ENCODE measurements around the gene SLC13A3.

The SLC13A3 gene

DNA sequence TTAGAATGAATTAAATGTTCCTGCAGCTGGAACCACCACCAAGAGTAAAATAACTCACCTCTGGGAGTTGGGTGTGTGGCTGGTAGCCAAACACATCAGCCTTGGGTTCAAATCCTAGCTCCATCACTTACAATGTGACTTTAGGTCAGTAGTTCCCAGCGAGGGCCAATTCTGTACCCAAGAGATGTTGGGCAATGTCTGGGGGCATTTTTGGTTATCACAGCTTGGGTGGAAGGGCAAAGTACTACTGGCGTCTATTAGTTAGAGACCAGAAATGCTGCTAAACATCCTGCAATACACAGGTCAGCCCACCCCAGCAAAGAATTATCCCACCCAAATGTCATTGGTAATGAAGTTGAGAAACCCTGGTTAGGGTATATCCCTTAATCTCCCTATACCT, 48.8 kb downstream of the SLC13A3 start:
- DNase-seq, result no peak

- no peak for DNase-seq
These were observed 49.6 kb downstream of the SLC13A3 start for GRCh38 chr20:46601603-46602122.

GRCh38 chr20:46600286-46600752, 50.9 kb downstream of the SLC13A3 start:
- no peak for DNase-seq

DNA sequence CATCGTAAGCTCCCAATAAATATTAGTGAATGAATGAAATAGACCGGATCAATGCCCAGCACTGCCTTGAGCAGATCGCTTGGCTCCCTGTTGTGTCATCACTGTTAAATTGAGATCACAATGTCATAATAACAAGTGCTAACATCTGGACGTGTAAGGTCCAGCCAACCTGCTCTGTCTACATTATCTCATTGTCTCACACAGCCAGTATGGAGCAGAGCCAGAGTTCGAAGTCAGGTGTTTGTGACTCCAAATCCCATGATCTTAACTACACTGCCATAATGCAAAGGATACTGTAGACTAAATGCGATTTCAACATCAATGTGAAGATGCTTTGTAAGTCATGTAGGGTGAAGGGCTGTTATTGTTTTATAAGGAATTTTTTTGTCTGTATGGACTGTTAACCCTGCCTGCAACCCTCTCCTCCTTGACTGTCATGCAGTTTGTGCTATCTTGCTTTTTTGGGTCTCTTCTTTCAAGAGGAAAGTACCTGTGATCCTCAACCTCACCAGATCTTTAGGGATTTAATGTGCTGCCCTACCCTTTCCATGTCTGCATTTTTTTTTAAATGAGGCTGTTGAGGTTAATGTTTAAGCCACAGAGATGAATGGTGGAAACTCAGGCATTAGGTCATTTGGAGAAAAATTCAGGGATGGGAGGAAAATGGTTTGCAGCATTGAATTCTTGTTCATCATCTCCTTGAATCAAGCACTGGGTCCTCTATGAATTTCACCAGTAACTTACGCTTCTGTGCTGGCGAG, 51.9 kb downstream of the SLC13A3 start:
- DNase-seq, result no peak

DNA sequence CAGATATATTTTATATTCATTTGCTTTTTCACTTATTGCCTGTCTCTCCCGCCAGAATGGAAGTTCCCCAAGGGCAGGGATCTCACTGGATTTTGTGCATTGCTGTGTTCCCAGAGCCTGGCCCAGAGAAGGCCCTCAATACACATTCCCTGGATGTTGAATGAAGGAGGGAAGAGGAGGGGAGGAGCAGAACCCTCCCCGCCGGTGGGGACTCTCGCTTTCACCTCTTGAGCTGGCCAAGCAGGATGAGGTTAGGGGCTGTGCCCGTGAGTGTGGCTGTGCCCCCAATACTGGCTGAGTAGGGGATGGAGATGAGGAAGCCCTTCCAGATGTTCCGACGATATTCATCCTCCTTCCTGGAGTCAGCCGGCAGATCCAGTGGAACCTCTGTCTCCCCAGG, 55.3 kb downstream of the SLC13A3 start:
- no peak for DNase-seq

DNA sequence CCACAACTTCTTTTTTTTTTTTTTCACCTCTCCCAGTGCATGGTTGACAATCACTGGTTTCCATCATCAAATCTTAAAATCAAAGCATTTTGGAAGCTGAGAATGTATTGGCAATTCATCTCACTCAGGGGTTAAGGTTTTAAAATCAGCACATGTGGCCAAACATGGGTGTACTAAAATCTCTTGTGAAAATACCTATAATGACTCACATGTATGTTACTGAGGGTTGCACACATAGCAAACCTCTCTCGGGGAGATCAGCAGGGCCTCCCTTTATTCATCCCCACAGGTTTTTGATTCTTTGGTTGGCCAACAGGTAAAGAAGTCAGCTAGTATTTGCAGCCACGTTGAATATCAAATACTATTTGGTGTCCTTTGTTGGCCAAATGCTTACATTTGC, 56.5 kb downstream of the SLC13A3 start:
- no peak for DNase-seq

GRCh38 chr20:46592580-46593362, 58.5 kb downstream of the SLC13A3 start:
- DNase-seq, result peak; percentile 31

DNA sequence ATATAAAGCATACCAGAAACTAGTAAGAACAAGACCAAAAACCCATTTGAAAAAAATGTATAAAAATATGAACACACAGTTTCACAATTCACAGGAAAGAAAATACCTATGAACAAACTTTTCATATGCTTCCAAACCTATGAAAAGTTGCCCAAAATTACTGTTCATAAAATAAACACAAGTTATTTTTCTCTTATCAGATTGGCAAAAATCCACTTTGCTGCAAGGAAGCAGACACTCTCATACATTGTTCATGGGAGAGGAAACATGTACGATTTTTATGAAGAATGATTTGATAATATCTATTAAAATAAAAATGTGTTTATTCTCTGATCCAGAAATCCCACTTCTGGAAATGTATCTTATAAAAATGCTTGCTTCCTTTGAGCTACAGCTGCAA, 60.8 kb downstream of the SLC13A3 start:
- DNase-seq, result peak; percentile 25

DNA sequence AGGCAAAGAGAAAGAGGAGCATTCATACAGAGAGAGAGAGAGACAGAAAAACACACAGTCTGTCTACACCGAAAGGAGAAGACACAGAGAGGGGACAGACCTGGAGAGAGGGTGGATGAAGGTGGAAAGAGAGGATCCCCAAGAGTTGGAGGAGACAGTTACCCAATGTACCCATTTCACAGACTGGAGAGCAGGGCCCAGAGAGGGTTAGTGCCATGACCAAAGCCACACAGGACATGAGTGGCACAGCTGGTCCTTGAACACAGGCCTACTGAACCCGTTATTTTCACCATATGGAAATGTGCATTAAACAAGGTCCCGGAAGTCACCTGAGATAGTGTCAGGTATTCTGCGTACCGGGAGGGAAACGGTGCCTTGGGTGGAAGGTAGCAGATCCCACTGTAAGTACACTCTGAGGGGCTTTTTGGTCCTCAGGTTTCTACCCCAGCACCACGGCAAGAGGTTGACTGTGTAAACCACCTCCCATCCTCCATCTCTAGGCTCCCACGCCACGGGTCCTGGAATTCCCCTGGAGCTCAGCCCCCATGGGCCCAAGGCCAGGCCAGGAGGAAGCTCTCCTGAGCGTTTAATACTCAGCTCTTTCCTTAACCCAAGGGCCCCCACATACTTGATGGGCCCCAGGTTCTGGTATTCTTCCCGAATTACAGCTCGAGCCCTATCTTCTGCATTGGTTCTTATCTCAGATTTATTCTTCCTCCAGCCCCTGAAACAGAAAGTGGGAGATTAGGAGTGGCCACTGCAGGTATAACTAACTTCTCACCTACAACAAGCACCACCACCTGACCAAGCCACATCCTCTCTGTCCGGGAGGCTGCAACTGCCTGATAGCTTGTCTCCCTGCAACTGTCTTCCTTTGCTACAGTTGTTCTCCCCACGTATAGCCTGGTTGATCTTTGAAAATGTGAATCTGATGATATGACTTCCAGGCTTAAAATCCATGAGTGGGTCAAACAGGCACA, 62.4 kb downstream of the SLC13A3 start:
- peak; percentile 21 for DNase-seq

DNA sequence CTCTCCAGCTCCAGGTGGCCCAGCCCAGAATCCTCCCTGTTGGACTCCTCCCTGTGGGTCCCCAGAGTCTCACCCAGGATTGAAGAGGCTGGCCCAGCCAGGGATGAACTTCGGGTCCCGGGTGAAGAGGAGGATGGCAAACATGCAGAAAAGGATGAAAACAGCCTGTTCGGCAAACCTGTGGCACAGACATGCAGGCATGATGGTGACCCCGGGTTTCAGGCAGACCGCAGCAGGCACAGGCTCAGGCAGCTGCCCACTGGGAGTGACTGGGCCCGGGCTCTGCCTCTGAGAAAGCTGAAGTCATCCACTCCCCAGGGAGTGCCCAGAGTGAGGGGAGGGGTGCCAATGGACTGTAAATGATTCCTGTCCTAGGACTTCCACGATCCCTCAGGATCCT, 63.3 kb downstream of the SLC13A3 start:
- no peak for DNase-seq

GRCh38 chr20:46586724-46587123, 64.5 kb downstream of the SLC13A3 start:
- no peak for DNase-seq

DNA sequence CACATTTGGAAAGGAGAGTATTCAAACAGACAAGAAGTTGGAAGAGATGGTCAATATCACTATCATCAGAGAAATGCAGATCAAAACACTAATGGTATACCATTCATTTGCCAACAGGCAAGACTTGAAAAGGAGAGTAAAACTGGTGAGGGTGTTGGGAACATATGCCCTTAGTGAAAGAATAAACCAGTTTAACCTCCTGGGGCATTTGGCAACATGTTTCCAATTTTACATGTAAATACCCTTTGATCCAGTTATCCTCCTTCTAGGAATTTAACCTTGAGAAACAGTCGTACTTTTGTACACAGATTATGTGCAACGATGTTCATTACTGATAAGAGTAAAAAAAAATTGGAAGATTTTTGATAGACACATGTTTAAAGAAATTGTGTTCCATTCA, 66.8 kb downstream of the SLC13A3 start:
- no peak for DNase-seq

DNA sequence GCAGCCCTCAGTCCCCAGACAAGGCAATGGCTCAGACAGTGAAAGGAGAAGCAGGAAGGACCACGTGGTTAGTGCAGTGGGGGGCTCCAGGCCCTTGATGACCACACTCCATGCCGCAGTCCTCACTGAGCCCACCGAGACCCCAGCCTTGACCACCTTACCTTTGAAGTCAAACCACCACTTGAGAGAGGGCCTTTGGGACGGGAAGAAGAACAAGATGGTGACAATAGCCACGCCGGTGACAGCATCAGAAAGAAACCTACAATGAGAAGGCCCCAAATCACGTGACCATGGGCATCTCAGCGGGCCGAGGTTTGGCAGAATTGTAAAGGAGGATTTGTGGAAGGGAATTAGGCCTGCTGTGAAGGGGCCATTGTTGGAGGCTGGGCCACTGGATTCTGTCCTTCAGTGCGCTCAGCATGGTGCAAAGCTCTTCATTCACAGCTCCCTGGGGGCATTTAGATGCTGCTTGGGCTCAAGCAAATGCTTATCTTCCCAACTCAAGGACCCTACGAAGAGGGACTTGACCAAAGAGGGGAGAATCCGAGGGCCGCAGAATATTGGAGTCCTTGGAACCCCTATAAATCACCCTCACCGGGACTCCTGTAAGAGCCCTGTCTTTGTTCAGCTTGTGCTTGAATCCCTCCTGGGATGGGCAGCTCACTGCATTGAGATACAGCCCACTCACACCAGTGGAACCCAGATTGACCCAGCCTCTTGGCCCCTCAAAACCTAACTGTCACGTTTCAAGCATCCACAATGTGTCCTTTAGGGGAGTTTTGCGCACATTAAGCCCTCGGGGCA, 67.6 kb downstream of the SLC13A3 start:
- DNase-seq, result no peak

DNA sequence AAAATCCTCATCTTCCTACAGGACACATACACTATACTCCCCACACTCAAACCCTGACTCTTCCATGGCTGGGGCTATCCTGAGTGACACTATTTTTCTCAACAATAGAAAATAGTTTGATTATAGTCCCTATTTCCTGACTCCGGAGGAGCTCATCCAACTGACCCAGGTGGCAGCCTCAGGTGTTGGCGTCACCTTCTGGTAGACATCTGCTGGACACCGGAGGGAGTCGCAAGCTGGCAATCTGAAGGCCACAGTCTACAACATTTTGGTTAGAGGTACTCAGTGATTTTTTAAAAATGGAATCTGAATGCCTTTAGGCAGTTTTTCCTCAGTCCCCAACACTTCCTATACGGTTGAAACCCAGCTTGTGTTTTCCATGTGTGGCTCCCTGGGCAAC, 68.6 kb downstream of the SLC13A3 start:
- DNase-seq, result no peak

- peak; percentile 12 for DNase-seq
These were observed 69.9 kb downstream of the SLC13A3 start for GRCh38 chr20:46581391-46581790.

DNA sequence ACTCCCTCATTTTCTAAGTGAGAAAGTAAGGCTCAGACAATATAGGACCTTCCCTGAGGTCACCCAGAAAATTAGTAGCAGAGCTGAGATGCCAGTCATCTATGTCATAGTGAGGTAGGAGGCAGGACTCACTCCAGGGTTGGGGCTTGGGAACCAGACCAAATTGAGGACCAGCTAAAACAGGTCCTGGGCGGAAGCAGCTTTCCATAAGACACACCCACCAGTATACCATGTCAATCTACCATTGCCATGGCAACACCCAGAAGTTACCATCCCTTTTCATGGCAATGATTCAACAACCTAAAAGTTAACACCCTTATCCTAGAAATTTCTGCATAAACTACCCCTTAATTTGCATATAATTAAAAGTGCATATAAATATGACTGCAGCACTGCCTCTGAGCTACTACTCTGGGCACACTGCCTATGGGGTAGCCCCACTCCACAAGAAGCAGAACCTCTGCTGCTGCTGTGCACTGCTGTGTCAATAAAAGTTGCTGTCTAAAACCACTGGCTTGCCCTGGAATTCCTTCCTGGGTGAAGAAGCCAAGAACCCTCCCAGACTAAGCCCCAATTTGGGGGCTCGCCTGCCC, 70.5 kb downstream of the SLC13A3 start:
- no peak for DNase-seq

DNA sequence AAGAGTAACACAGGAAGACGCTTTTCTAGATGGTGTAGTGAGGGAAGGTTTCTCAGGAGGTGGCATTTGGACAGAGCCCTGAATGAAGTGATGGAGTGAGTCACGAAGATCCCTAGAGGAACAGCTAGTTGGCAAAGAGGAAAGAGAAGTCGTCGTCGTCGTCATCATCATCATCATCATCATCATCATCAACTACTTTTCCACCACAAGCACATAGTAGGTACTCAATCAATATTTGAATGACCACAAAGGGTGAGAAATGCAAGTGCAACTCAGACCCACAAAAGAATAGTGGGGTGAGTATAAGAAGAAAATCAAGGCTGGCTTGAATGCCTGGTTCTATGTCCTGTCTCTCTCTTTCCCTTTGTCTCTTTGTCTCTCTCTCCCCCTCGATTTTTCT, 72.5 kb downstream of the SLC13A3 start:
- no peak for DNase-seq

DNA sequence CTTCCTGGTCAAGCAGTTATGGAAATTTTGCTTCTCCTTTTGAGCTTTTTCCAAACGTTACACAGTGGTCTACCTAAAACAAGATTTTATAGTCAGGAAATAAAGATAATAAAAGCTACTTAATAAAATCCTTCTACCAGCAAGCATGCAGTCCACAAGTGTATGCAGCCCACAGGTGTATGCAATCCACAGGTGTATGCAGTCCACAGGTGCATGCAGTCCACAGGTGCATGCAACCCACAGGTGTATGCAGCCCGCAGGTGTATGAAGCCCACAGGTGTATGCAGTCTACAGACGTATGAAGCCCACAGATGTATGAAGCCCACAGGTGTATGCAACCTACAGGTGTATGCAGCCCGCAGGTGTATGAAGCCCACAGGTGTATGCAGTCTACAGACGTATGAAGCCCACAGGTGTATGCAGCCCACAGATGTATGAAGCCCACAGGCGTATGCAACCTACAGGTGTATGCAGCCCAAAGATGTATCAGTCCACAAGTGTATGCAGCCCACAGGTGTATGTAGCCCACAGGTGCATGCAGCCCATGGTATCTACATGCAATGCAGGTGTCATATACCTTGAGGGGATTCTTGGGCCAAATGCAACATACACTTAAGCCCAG, 74.4 kb downstream of the SLC13A3 start:
- no peak for DNase-seq

GRCh38 chr20:46575937-46576461, 75.3 kb downstream of the SLC13A3 start:
- DNase-seq, result peak; percentile 36

DNA sequence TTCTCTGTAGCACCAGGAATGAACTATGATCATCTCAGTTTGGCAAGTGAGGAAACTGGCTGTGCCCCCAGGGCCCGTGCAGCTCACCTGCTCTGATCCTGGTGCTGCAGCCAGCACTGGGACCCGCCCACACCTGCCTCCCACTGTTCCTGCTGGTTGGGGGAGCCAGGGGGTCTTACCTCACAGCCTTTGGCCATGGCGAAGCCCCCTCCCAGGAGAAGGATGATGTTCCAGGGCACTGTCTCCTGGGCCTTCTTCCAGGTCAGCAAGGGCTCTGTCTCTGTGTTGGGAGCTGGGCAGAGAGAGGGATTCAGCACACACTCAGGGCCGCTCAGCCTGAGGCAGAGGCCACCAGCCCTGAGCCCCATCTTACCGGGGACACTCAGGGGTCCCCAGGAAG, 75.9 kb downstream of the SLC13A3 start:
- DNase-seq, result no peak

Measured in hematopoietic multipotent progenitor cell treated with erythropoietin and hydrocortisone succinate and interleukin-3 and kit ligand, for 4 days (in vitro differentiated cells).